B cell (primary cell): ENCODE measurements around the gene EEF1A1.

Experiments used
- CTCF ChIP-seq: fragments of 200-600 bp; IDR thresholded peaks from one replicate; pipeline ENCODE4 v1.8.0; 2022; ENCODE audit warnings: antibody characterized with exemption, mild to moderate bottlenecking
- EZH2 ChIP-seq: IDR thresholded peaks from 2 replicates; pipeline ENCODE4 v1.6.1; 2012; ENCODE audit warnings: borderline replicate concordance, low read depth, mild to moderate bottlenecking, moderate library complexity, low read length; ENCODE audit not compliant: insufficient read depth, poor library complexity, severe bottlenecking

- TF ChIP-seq CTCF: no peak
- TF ChIP-seq EZH2: no peak
These were observed 41.7 kb upstream of the EEF1A1 start for GRCh38 chr6:73562558-73562957.
